ENCODE data around the gene FAM118B.

The FAM118B gene

GRCh38 chr11:126282736-126283591 lies 71.4 kb downstream of the FAM118B start, which contains the start of gene TIRAP:
Gene TIRAP, plus strand, starts transcription at chr11:126283093. Its CDS starts 7,802 bp downstream, at chr11:126290895.
- Histone ChIP-seq H3K36me3 (ENCODE audit: low read length) (no peaks in the 10 kb centered on the region), H3K4me2 (ENCODE audit: low read depth, low read length, poor library complexity, severe bottlenecking) (peak within 1 kb of the TSS; percentile 68), H3K27me3 (ENCODE audit: low read length) (no peaks in the 10 kb centered on the region), H3K9ac (ENCODE audit: low read length) (peak within 1 kb of the TSS; percentile 76), H3F3A (ENCODE audit: insufficient read depth) (no peaks in the 10 kb centered on the region), H3K27ac (ENCODE audit: low read depth, low read length) (peak within 1 kb of the TSS; percentile 37; the same call in 1 of the 2 replicates), H4K20me1 (ENCODE audit: low read depth, low read length) (no peaks in the 10 kb centered on the region), H2AFZ (ENCODE audit: low read depth, low read length, severe bottlenecking) (peak within 1 kb of the TSS; percentile 89), H3K9me2 (replicated peaks; ENCODE audit: insufficient read depth, low read length) (no peaks in the 10 kb centered on the region), H3K4me3 (ENCODE audit: insufficient read depth, low read length, poor library complexity, severe bottlenecking) (peak within 1 kb of the TSS; percentile 70), H3K79me2 (ENCODE audit: insufficient read depth, low read length) (no peaks in the 10 kb centered on the region), H3K9me3 (ENCODE audit: insufficient read depth, low read length) (no peaks in the 10 kb centered on the region)
- TF ChIP-seq EZH2phosphoT487 (conservative IDR thresholded peaks at IDR 0.05; ENCODE audit: low read length) (no peak), CTCF (IDR thresholded peaks at IDR 0.05; ENCODE audit: insufficient read depth, low read length, poor library complexity, severe bottlenecking) (no peak)

GRCh38 chr11:126284829-126285228 lies 73.2 kb downstream of the FAM118B start:
- no peak overlapping the region for H3K27ac ChIP-seq (ENCODE audit: low read depth, low read length)
- no peaks in the 10 kb centered on the region for H3K27me3 ChIP-seq (ENCODE audit: low read length)
- no peak overlapping the region for H3K9ac ChIP-seq (ENCODE audit: low read length)
- TF ChIP-seq CTCF (IDR thresholded peaks at IDR 0.05; ENCODE audit: insufficient read depth, low read length, poor library complexity, severe bottlenecking) (no peak), EZH2phosphoT487 (conservative IDR thresholded peaks at IDR 0.05; ENCODE audit: low read length) (no peak)
- H3F3A ChIP-seq (ENCODE audit: insufficient read depth), result no peaks in the 10 kb centered on the region
- no peaks in the 10 kb centered on the region for H3K9me3 ChIP-seq (ENCODE audit: insufficient read depth, low read length)
- no peaks in the 10 kb centered on the region for H3K79me2 ChIP-seq (ENCODE audit: insufficient read depth, low read length)
- H4K20me1 ChIP-seq (ENCODE audit: low read depth, low read length), result no peaks in the 10 kb centered on the region
- no peak overlapping the region for H3K4me3 ChIP-seq (ENCODE audit: insufficient read depth, low read length, poor library complexity, severe bottlenecking)
- H3K36me3 ChIP-seq (ENCODE audit: low read length), result no peaks in the 10 kb centered on the region
- H3K9me2 ChIP-seq (replicated peaks; ENCODE audit: insufficient read depth, low read length), result no peaks in the 10 kb centered on the region
- no peak overlapping the region for H3K4me2 ChIP-seq (ENCODE audit: low read depth, low read length, poor library complexity, severe bottlenecking)
- no peak overlapping the region for H2AFZ ChIP-seq (ENCODE audit: low read depth, low read length, severe bottlenecking)

GRCh38 chr11:126288237-126288636 lies 76.7 kb downstream of the FAM118B start:
- Histone ChIP-seq H3K9me2 (replicated peaks; ENCODE audit: insufficient read depth, low read length) (no peaks in the 10 kb centered on the region), H3K9ac (ENCODE audit: low read length) (no peak overlapping the region), H3K36me3 (ENCODE audit: low read length) (no peaks in the 10 kb centered on the region), H3F3A (ENCODE audit: insufficient read depth) (no peaks in the 10 kb centered on the region), H3K79me2 (ENCODE audit: insufficient read depth, low read length) (no peaks in the 10 kb centered on the region), H3K9me3 (ENCODE audit: insufficient read depth, low read length) (no peaks in the 10 kb centered on the region), H4K20me1 (ENCODE audit: low read depth, low read length) (no peaks in the 10 kb centered on the region), H3K27me3 (ENCODE audit: low read length) (no peaks in the 10 kb centered on the region), H2AFZ (ENCODE audit: low read depth, low read length, severe bottlenecking) (no peak overlapping the region), H3K4me2 (ENCODE audit: low read depth, low read length, poor library complexity, severe bottlenecking) (no peak overlapping the region), H3K27ac (ENCODE audit: low read depth, low read length) (no peak overlapping the region), H3K4me3 (ENCODE audit: insufficient read depth, low read length, poor library complexity, severe bottlenecking) (no peak overlapping the region)
- TF ChIP-seq EZH2phosphoT487 (conservative IDR thresholded peaks at IDR 0.05; ENCODE audit: low read length), result no peak
- TF ChIP-seq CTCF (IDR thresholded peaks at IDR 0.05; ENCODE audit: insufficient read depth, low read length, poor library complexity, severe bottlenecking), result no peak

All from SU-DHL-6 (cell line).